IMR-90 (cell line): ENCODE results near the gene CHST6. TPM values are rescaled to one million over a fixed set of nuclear protein-coding genes. Genes with fewer than 3 reads are reported as not detected.

Experiments
- ATAC-seq: fragments of 200-7000 bp; cut with Tn5 transposase; 2 replicates; pipeline ENCODE4 v1.9.1; 2020; ENCODE audit warnings: low read depth, mild to moderate bottlenecking, moderate library complexity
- BruUV-seq: library from RNA; stranded (reverse); fragments of 400-500 nt; replicated peaks from 2 replicates; lab custom pipeline; 2021; lab: Mats Ljungman, UMichigan
- CTCF ChIA-PET: fragments of 300-600 bp; formaldehyde crosslinking; extraction: SDS; loops from one replicate; lab custom pipeline; 2021; ENCODE audit warnings: antibody characterized with exemption; lab: Yijun Ruan, JAX
- POLR2A ChIA-PET: fragments of 300-600 bp; sonication (Branson Sonifier 250); formaldehyde crosslinking; loops from one replicate; lab custom pipeline; 2022; ENCODE audit warnings: antibody characterized with exemption; ENCODE audit not compliant: unreplicated experiment; lab: Charles Lee
- DNase-seq: peaks from one replicate; pipeline ENCODE4 v3.0.0; 2013
- H2AFZ ChIP-seq: replicated peaks from 2 replicates; pipeline ENCODE3; 2013; ENCODE audit warnings: low read length, mild to moderate bottlenecking; ENCODE audit not compliant: poor library complexity
- H2AK5ac ChIP-seq: 2 replicates; pipeline ENCODE4 v1.6.1; 2013; ENCODE audit warnings: low read depth, low read length, inconsistent platforms
- H2AK9ac ChIP-seq: replicated peaks from 2 replicates; pipeline ENCODE3; 2013; ENCODE audit warnings: mild to moderate bottlenecking, low read depth, low read length, moderate library complexity; ENCODE audit not compliant: poor library complexity
- H2BK120ac ChIP-seq: 2 replicates; pipeline ENCODE4 v1.6.1; 2013; ENCODE audit warnings: low read depth, low read length, inconsistent platforms
- H2BK15ac ChIP-seq: 3 replicates; pipeline ENCODE4 v1.6.1; 2013; ENCODE audit warnings: low read depth, low read length, inconsistent platforms
- H2BK20ac ChIP-seq: 2 replicates; pipeline ENCODE4 v1.6.1; 2013; ENCODE audit warnings: low read depth, mild to moderate bottlenecking, inconsistent platforms, low read length, moderate library complexity
- H2BK5ac ChIP-seq: 2 replicates; pipeline ENCODE4 v1.6.1; 2013; ENCODE audit warnings: mild to moderate bottlenecking, low read depth, low read length, inconsistent platforms; ENCODE audit not compliant: poor library complexity, severe bottlenecking
- H3K14ac ChIP-seq: replicated peaks from 2 replicates; pipeline ENCODE4 v1.6.1; 2013; ENCODE audit warnings: low read depth, low read length, inconsistent platforms
- H3K18ac ChIP-seq: 2 replicates; pipeline ENCODE4 v1.6.1; 2013; ENCODE audit warnings: low read depth, low read length, control low read depth
- H3K23ac ChIP-seq: 2 replicates; pipeline ENCODE4 v1.6.1; 2013; ENCODE audit warnings: low read depth, low read length, inconsistent platforms
- H3K27ac ChIP-seq: 2 replicates; pipeline ENCODE4 v1.5.1; 2013; ENCODE audit warnings: mild to moderate bottlenecking, control low read depth, low read length; ENCODE audit not compliant: insufficient read depth
- H3K27me3 ChIP-seq: 2 replicates; pipeline ENCODE4 v1.6.1; 2013; ENCODE audit warnings: low read length; ENCODE audit not compliant: control insufficient read depth, insufficient read depth
- H3K36me3 ChIP-seq: 2 replicates; pipeline ENCODE4 v1.6.1; 2013; ENCODE audit warnings: low read length, mixed read lengths; ENCODE audit not compliant: control insufficient read depth, insufficient read depth
- H3K4ac ChIP-seq: 2 replicates; pipeline ENCODE4 v1.6.1; 2013; ENCODE audit warnings: low read depth, low read length, inconsistent platforms
- H3K4me1 ChIP-seq: 2 replicates; pipeline ENCODE4 v1.6.1; 2013; ENCODE audit warnings: low read length, mixed read lengths; ENCODE audit not compliant: control insufficient read depth, insufficient read depth
- H3K4me2 ChIP-seq: 2 replicates; pipeline ENCODE4 v1.6.1; 2013; ENCODE audit warnings: low read depth, mild to moderate bottlenecking, control low read depth, low read length, moderate library complexity
- H3K4me3 ChIP-seq: 2 replicates; pipeline ENCODE4 v1.5.1; 2013; ENCODE audit warnings: low read depth, mild to moderate bottlenecking, control low read depth, low read length, moderate library complexity; ENCODE audit not compliant: insufficient read depth
- H3K56ac ChIP-seq: 2 replicates; pipeline ENCODE4 v1.6.1; 2013; ENCODE audit warnings: low read length, inconsistent platforms; ENCODE audit not compliant: insufficient read depth; ENCODE audit errors: extremely low read depth
- H3K79me1 ChIP-seq, 2 experiments: 2 replicates each; pipeline ENCODE4 v1.6.1; 2013; ENCODE audit warnings: low read length in 2 of 2, inconsistent platforms in 1 of 2, low read depth in 1 of 2
- H3K9ac ChIP-seq: 2 replicates; pipeline ENCODE4 v1.6.1; 2013; ENCODE audit warnings: low read depth, low read length, control low read depth
- H3K9me1 ChIP-seq: 2 replicates; pipeline ENCODE4 v1.6.1; 2013; ENCODE audit warnings: low read length, inconsistent platforms; ENCODE audit not compliant: insufficient read depth
- H3K9me3 ChIP-seq: 2 replicates; pipeline ENCODE4 v1.6.1; 2013; ENCODE audit warnings: low read length; ENCODE audit not compliant: control insufficient read depth, insufficient read depth
- H4K20me1 ChIP-seq: 2 replicates; pipeline ENCODE4 v1.6.1; 2013; ENCODE audit warnings: low read length, inconsistent platforms; ENCODE audit not compliant: insufficient read depth
- H4K5ac ChIP-seq: 2 replicates; pipeline ENCODE4 v1.6.1; 2013; ENCODE audit warnings: mild to moderate bottlenecking, low read depth, low read length, control low read depth
- H4K8ac ChIP-seq, 2 experiments: 2 replicates each; pipeline ENCODE4 v1.6.1; 2013; ENCODE audit warnings: low read depth in 2 of 2, low read length in 2 of 2, control low read depth in 1 of 2, inconsistent platforms in 1 of 2
- H4K91ac ChIP-seq: 2 replicates; pipeline ENCODE4 v1.6.1; 2013; ENCODE audit warnings: low read depth, low read length, inconsistent platforms; ENCODE audit not compliant: insufficient read depth
- BHLHE40 ChIP-seq: fragments of 150-350 bp; IDR thresholded peaks from 2 replicates; pipeline ENCODE4 v1.6.1; 2016; ENCODE audit warnings: mild to moderate bottlenecking, low read depth, low read length
- CHD1 ChIP-seq: IDR thresholded peaks from 2 replicates; pipeline ENCODE4 v1.6.1; 2012; ENCODE audit warnings: low read depth, low read length, improper control_type of control experiment
- ELK1 ChIP-seq: fragments of 150-350 bp; IDR thresholded peaks from 2 replicates; pipeline ENCODE4 v1.6.1; 2016; ENCODE audit warnings: low read depth, mild to moderate bottlenecking, low read length, moderate library complexity, borderline replicate concordance
- FOS ChIP-seq: fragments of 150-350 bp; IDR thresholded peaks from 2 replicates; pipeline ENCODE4 v1.6.1; 2016; ENCODE audit warnings: low read depth, low read length
- MAFK ChIP-seq: IDR thresholded peaks from 2 replicates; pipeline ENCODE4 v1.6.1; 2012; ENCODE audit warnings: low read depth, low read length, improper control_type of control experiment
- MAZ ChIP-seq: IDR thresholded peaks from 2 replicates; pipeline ENCODE4 v1.6.1; 2012; ENCODE audit warnings: low read depth, mild to moderate bottlenecking, low read length, improper control_type of control experiment, moderate library complexity, borderline replicate concordance
- MXI1 ChIP-seq: IDR thresholded peaks from 2 replicates; pipeline ENCODE4 v1.6.1; 2012; ENCODE audit warnings: low read depth, mild to moderate bottlenecking, low read length, moderate library complexity, borderline replicate concordance
- NFE2L2 ChIP-seq: fragments of 150-350 bp; IDR thresholded peaks from 2 replicates; pipeline ENCODE4 v1.6.1; 2016; ENCODE audit warnings: low read depth, mild to moderate bottlenecking, low read length
- POLR2A ChIP-seq: IDR thresholded peaks from 2 replicates; pipeline ENCODE4 v1.6.1; 2012; ENCODE audit warnings: mild to moderate bottlenecking, low read depth, low read length
- RAD21 ChIP-seq: IDR thresholded peaks from 2 replicates; pipeline ENCODE4 v1.6.1; 2012; ENCODE audit warnings: low read length, improper control_type of control experiment
- RCOR1 ChIP-seq: IDR thresholded peaks from 2 replicates; pipeline ENCODE4 v1.6.1; 2012; ENCODE audit warnings: mild to moderate bottlenecking, low read length, improper control_type of control experiment; ENCODE audit not compliant: insufficient replicate concordance
- RFX5 ChIP-seq: IDR thresholded peaks from 2 replicates; pipeline ENCODE4 v1.8.0; 2012; ENCODE audit warnings: low read depth, mild to moderate bottlenecking, low read length, moderate library complexity
- USF2 ChIP-seq: fragments of 150-350 bp; IDR thresholded peaks from 2 replicates; pipeline ENCODE4 v1.6.1; 2017; ENCODE audit warnings: mild to moderate bottlenecking, antibody characterized with exemption, low read length, low read depth
- WGBS, 2 experiments: methylation state at CpG; one replicate each; pipeline versions ENCODE4 v1.1.5 to v1.1.7; 2013; ENCODE audit warnings: missing lambda C conversion rate in 2 of 2; ENCODE audit not compliant: insufficient read length in 1 of 2; ENCODE audit errors: extremely low coverage in 2 of 2; 5-methylcytosine and 5-hydroxymethylcytosine counted together
- dilution Hi-C: fragments of 300-500 bp; cut with HindIII; formaldehyde crosslinking; loops from one replicate; pipeline ENCODE4 v1.14.3; 2018; ENCODE audit warnings: low sequenced_read_pairs; ENCODE audit not compliant: unreplicated experiment
- in situ Hi-C: fragments of 300-500 bp; cut with MboI; formaldehyde crosslinking; loops from 3 replicates; pipeline ENCODE4 v1.14.3; 2019; ENCODE audit warnings: low sequenced_read_pairs, inconsistent platforms, mixed read lengths
- intact Hi-C: fragments of 100-400 bp; cut with micrococcal nuclease; formaldehyde crosslinking; loops from 2 replicates; pipeline ENCODE4 v1.10.0; 2022
- polyA plus RNA-seq, 3 experiments: library from polyadenylated mRNA; depleted of rRNA; stranded (reverse); fragments of >200 nt; gene quantifications; 2 replicates each; pipeline ENCODE4 v1.2.3, GENCODE V29; 2012; ENCODE audit warnings: low replicate concordance in 1 of 3
- total RNA-seq: library from RNA; depleted of rRNA; stranded (reverse); fragments of >200 nt; gene quantifications from 2 replicates; pipeline ENCODE4 v1.2.3, GENCODE V29; 2012

The CHST6 gene
- total and polyA plus RNA-seq, 2 of the 4 experiments (the other 2 are of a cell fraction): under 0.01 to 0.12 TPM

- no peak overlapping the region for H2AK5ac ChIP-seq
- BruUV-seq: no TSS peak
- no peak overlapping the region for H3K4me2 ChIP-seq
- no peak overlapping the region for H3K4ac ChIP-seq
- H2BK20ac ChIP-seq: no peak overlapping the region
- ChIA-PET CTCF (no interaction called here), POLR2A (no interaction called here)
- H3K27ac ChIP-seq: no peak overlapping the region
- H3K23ac ChIP-seq: no peak overlapping the region
- H2BK120ac ChIP-seq: no peak overlapping the region
- no peak overlapping the region for H3K56ac ChIP-seq
- no peaks in the 10 kb centered on the region for H4K20me1 ChIP-seq
- H3K79me1 ChIP-seq: no peaks in the 10 kb centered on the region
- H3K4me1 ChIP-seq: no peaks in the 10 kb centered on the region
- H2AFZ ChIP-seq: no peak overlapping the region
- dilution Hi-C loops: no loop called here
- in situ Hi-C loops: no loop called here
- H3K9ac ChIP-seq: no peak overlapping the region
- H4K8ac ChIP-seq: no peak overlapping the region
- WGBS, 2 experiments: 75% methylated on average over 4 of the region's 7 CpGs; no CpG with 5 or more reads in 1 of the 2 experiments
- no peaks in the 10 kb centered on the region for H3K9me1 ChIP-seq
- peak overlapping the region; percentile 15 for H2AK9ac ChIP-seq
- intact Hi-C loops: no loop called here
- no peak for DNase-seq
- no peak overlapping the region for H2BK15ac ChIP-seq
- H3K9me3 ChIP-seq: no peaks in the 10 kb centered on the region
- peaks cover 15% of the 10 kb centered on the region for H3K27me3 ChIP-seq
- no peaks in the 10 kb centered on the region for H3K36me3 ChIP-seq
- H3K18ac ChIP-seq: no peak overlapping the region
- no peak overlapping the region for H3K4me3 ChIP-seq
- no peak overlapping the region for H4K5ac ChIP-seq
- no peak overlapping the region for H3K14ac ChIP-seq
- H4K91ac ChIP-seq: no peak overlapping the region
- no peak for TF ChIP-seq FOS
- no peak for TF ChIP-seq MXI1
- no peak for TF ChIP-seq RFX5
- TF ChIP-seq POLR2A: no peak
- no peak for TF ChIP-seq RAD21
- TF ChIP-seq MAFK: no peak
- no peak for TF ChIP-seq CHD1
- TF ChIP-seq RCOR1: no peak
- no peak for TF ChIP-seq BHLHE40
- no peak for TF ChIP-seq USF2
- no peak for TF ChIP-seq MAZ
- TF ChIP-seq ELK1: no peak
- TF ChIP-seq NFE2L2: no peak
- ATAC-seq: no peak
- H2BK5ac ChIP-seq: no peak overlapping the region
Observed at GRCh38 chr16:75485230-75486013, 9.8 kb downstream of the CHST6 start.
